HEK293 (cell line): ENCODE measurements around the gene KCNE1.
"Not testable (repeated sequence)": the region's sequence is repeated elsewhere in the genome, so short reads cannot be mapped to it uniquely, and the experiment has no call there.

Experiments used
- REPIN1 ChIP-seq: fragments of 450-650 bp; formaldehyde crosslinking; IDR thresholded peaks from 2 replicates; pipeline ENCODE4 v1.5.1; 2017; ENCODE audit warnings: missing biosample characterization, missing genetic modification characterization, low read depth
- YY2 ChIP-seq: fragments of 450-650 bp; formaldehyde crosslinking; IDR thresholded peaks from 2 replicates; pipeline ENCODE4 v1.5.1; 2016; ENCODE audit warnings: missing biosample characterization, missing genetic modification characterization
- ZNF138 ChIP-seq: fragments of 450-650 bp; formaldehyde crosslinking; IDR thresholded peaks from 2 replicates; pipeline ENCODE4 v1.5.1; 2016; ENCODE audit warnings: missing biosample characterization, missing genetic modification characterization, borderline replicate concordance
- ZNF155 ChIP-seq: fragments of 450-650 bp; formaldehyde crosslinking; IDR thresholded peaks from 2 replicates; pipeline ENCODE4 v1.5.1; 2016; ENCODE audit warnings: missing biosample characterization, missing genetic modification characterization
- ZNF830 ChIP-seq: fragments of 450-650 bp; IDR thresholded peaks from 2 replicates; pipeline ENCODE4 v1.5.0; 2018; ENCODE audit warnings: missing biosample characterization, missing genetic modification characterization, low read depth, mild to moderate bottlenecking, moderate library complexity
- TF ChIP-seq, protein P1 (sequence below): fragments of 450-650 bp; formaldehyde crosslinking; IDR thresholded peaks from 2 replicates; pipeline ENCODE4 v1.5.1; 2016; ENCODE audit warnings: missing biosample characterization, missing genetic modification characterization

DNA sequence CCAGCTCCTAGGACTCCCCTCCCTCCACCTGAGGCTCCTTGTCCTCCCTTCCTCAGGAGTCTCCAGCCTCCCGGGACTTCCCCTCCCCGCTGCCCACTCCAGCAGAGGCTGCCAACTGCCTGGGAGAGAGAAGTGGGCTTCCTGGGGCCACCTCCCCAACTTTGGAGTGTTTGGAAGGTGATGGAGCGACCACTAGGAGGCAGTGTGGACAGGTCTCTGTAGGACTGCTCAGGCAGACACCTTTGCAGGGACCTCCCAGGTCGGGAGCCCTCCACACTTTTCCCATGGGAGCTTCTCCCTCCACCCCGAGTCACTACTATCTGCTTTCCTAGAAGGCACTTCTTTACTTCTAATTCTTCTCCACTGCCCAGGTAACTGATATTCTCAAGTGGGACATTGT, 107.3 kb downstream of the KCNE1 start:
- TF ChIP-seq ZNF155, YY2, ZNF138, ZNF830, REPIN1 (tag by site-specific recombination): not testable (repeated sequence)
- TF ChIP-seq, protein P1, sequence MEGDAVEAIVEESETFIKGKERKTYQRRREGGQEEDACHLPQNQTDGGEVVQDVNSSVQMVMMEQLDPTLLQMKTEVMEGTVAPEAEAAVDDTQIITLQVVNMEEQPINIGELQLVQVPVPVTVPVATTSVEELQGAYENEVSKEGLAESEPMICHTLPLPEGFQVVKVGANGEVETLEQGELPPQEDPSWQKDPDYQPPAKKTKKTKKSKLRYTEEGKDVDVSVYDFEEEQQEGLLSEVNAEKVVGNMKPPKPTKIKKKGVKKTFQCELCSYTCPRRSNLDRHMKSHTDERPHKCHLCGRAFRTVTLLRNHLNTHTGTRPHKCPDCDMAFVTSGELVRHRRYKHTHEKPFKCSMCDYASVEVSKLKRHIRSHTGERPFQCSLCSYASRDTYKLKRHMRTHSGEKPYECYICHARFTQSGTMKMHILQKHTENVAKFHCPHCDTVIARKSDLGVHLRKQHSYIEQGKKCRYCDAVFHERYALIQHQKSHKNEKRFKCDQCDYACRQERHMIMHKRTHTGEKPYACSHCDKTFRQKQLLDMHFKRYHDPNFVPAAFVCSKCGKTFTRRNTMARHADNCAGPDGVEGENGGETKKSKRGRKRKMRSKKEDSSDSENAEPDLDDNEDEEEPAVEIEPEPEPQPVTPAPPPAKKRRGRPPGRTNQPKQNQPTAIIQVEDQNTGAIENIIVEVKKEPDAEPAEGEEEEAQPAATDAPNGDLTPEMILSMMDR = not testable (repeated sequence)
